ENCODE measurements around the gene ITCH.
"Not testable (repeated sequence)": the region's sequence is repeated elsewhere in the genome, so short reads cannot be mapped to it uniquely, and the experiment has no call there.

Gene ITCH

GRCh38 chr20:34472246-34472925, 109.3 kb downstream of the ITCH start:
- no peak for DNase-seq

GRCh38 chr20:34473262-34473883, 110.3 kb downstream of the ITCH start:
- peak; percentile 5 to 19 for DNase-seq

DNA sequence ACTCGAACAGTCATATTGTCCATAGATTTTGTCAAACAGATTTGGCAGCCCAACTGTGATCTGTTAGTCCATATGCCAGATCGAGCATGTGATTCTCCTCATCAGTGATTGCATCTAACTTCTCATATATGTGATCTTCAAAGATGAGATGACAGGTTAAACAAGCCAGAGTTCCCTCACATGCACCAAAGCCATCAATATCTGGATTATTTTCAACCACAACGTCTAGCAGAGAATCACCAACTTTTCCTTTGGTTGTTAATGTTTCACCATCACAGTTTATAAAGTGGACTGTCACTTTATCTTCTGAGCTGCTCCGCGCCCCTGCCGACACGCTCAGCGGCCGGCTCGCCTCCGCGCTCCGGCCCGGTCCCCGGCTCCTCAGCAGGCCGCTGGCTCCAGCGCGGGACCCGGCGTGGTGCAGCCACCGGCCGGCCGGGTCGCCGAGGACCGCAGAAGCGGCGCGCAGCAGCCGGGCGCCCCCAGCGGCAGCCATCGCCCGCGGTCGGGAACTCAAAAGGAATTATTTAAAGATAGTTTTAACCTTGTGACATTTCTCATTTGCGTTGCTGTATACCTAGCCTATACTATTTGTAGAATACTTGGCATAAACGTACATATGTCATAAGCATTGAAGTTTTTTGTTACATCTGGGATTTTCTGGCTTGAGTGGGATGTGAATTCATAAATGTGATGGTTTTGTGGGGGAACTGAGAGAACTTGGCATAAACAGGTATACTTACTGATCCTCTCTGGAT, 113.1 kb downstream of the ITCH start:
- DNase-seq, result peak; percentile 3 to 35

DNA sequence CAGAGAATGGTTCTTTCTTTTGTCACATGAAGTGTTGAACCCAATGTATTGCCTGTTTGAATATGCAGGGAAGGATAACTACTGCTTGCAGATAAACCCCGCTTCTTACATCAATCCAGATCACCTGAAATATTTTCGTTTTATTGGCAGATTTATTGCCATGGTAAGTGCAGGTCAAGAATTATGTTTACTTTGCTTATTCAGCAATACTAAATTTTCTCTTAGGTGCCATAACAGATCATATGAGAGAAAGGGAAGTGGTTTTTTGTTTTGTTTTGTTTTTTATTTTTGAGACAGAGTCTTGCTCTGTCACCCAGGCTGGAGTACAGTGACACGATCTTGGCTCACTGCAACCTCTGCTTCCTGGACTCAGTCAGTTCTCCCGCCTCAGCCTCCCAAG, 116.6 kb downstream of the ITCH start:
- no peak for DNase-seq

DNA sequence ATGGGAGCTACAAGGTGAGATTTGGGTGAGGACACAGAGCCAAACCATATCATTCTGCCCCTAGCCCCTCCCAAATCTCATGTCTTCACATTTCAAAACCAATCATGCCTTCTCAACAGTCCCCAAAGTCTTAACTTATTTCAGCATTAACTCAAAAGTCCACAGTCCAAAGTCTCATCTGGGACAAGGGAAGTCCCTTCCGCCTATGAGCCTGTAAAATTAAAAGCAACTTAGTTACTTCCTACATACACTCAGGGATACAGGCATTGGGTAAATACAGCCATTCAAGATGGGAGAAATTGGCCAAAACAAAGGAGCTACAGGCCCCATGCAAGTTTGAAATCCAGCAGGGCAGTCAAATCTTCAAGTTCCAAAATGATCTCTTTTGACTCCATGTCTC, 119.1 kb downstream of the ITCH start:
- DNase-seq, result not testable (repeated sequence)

GRCh38 chr20:34483585-34484220, 120.6 kb downstream of the ITCH start:
- not testable (repeated sequence) for DNase-seq

DNA sequence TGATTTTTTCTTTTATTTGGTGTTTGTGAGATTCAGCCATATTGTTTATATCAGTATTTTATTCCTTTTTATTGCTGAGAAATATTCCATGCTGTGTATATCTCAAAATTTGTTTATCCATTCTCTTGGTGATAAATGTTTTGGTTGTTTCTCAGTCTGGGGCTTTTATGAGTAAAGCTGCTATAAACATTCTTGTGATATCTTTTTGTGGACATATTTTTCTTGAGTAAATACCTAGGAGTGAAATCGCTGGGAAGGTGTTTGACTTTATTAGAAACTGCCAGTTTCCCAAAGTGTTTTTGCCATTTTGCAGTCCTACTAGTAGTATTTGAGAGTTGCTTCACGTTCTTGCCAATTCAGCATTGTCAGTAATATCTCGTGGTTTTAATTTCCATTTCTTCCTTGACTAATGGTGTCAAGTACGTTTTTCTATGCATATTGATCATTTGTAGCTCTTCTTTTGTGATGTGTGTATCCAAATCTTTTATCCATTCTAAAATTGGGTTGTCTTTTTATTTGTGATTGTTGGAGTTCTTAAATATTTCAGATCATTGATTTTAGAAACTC, 122.1 kb downstream of the ITCH start:
- DNase-seq, result no peak

- no peak for DNase-seq
These were observed 128.3 kb downstream of the ITCH start for GRCh38 chr20:34491226-34491931.

DNA sequence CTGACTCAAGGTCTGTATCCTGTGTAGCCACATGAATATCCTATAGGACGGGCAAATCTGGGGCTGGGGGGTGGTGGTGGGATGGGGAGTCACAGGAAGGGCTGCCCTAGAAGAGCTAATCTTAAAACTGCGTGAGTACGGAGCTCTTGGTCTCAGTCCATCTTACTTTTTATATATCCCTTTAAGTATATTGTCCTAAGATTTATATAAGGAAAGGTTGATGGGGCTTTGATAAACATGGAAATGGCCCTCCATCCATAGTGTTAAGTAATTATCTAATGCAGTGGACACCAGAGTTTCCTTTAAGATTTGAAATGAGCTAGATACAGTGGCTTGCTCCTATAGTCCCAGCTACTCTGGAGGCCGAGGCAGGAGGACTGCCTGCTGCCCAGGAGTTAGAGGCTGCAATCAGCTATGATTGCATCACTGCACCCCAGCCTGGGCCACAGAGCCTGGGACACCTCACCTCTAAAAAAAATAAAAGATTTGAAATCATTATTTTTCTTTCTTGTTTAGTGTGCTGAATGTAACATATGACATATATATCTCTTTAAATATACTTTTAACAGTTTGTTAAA, 128.9 kb downstream of the ITCH start:
- no peak for DNase-seq

GRCh38 chr20:34493646-34494045, 130.6 kb downstream of the ITCH start:
- DNase-seq, result no peak

DNA sequence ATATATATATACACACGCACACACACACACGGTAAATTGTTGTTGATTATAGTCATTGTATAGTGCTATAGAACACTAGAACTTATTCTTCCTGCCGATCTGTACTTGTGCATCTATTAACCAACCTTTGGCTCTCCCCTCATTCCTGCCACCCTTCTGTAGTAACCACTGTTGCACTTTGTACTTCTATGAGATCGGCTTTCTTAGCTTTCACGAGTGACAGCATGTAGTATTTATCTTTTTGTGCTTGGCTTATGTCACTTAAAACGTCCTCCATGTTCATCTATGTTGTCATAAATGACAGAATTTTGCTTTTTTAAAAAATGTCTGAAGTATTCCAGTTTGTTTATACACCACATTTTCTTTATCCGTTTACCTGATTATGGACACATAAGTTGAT, 132.2 kb downstream of the ITCH start:
- DNase-seq, result no peak

DNA sequence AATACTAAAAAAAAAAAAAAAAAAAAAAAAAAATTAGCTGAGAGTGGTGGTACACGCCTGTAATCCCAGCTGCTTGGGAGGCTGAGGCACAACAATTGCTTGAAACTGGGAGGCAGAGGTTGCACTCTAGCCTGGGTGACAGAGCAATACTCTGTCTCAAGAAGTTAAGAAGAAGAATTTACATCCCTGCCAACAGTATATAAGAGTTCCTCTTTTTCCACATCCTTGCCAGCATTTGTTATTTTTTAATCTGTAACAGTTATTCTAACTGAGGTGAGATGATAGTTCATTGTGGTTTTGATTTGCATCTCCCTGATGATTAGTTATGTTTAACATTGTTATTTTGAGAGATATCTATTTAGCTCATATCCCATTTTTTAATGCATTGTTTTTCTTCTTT, 132.8 kb downstream of the ITCH start:
- no peak for DNase-seq

DNA sequence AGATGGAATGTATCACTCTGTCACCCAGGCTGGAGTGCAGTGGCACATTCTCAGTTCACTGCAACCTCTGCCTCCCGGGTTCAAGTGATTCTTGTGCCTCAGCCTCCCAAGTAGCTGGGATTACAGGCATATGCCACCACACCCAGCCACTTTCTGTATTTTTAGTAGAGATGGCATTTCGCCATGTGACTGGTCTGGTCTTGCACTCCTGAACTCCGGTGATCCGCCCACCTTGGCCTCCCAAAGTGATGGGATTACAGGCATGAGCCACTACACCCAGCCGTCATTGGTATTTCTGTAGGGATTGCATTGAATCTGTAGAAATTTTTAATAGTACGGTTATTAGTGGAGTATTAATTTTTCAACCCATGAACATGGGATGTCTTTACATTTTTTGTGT, 134.5 kb downstream of the ITCH start:
- DNase-seq, result not testable (repeated sequence)

DNA sequence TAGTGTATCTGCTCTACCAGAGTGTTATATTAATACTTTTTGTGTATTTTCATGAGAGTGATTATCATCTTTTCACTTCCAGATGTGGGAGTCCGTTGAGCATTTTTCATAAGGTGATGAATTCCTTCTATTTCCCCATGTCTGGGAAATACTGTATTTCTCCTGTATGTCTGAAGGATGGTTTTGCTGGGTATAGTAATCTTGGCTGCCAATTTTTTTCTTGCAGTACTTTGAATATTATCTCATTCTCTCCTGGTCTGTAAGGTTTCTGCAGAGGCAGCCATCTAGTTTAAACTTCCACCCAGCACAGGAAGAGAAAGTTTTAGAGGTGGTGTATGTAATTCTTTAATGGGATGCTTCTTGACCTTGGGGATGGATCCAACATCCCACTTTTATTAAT, 137.8 kb downstream of the ITCH start:
- no peak for DNase-seq

DNA sequence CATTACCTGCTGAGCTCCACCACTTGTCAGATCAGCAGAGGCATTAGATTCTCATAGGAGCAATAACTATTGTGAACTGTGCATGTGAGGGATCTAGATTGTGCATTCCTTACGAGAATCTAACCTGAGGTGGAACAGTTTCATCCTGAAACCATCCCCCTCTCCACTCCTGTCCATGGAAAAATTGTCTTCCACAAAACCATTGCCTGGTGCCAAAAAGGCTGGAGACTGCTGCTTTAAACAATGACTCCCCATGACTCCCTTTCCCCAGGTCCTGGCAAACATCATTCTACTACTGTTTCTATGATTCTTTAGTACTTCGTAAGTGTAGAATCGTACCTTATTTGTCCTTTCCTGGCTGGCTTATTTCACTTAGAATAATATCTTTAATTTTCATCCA, 143.4 kb downstream of the ITCH start:
- DNase-seq, result no peak

DNA sequence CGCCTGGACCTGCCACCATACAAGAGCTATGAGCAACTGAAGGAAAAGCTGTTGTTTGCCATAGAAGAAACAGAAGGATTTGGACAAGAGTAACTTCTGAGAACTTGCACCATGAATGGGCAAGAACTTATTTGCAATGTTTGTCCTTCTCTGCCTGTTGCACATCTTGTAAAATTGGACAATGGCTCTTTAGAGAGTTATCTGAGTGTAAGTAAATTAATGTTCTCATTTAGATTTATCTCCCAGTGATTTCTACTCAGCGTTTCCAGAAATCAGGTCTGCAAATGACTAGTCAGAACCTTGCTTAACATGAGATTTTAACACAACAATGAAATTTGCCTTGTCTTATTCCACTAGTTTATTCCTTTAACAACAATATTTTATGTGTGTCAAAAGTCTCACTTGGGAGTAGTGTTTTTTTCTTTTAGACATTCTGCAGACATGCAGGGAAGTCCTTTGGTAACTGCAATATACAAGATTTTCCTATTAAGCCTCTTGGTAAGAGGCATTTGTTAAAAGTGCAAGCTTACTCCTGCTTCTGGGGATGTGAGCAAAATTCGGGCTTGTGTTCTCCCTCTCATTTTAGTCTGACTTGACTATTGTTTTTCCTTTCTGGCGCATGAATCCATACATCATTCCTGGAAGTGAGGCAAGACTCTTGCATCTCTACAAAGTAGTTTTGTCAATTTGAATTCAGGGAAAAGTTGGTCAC, 144.8 kb downstream of the ITCH start:
- DNase-seq, result no peak

GRCh38 chr20:34510575-34510974, 147.5 kb downstream of the ITCH start:
- no peak for DNase-seq

DNA sequence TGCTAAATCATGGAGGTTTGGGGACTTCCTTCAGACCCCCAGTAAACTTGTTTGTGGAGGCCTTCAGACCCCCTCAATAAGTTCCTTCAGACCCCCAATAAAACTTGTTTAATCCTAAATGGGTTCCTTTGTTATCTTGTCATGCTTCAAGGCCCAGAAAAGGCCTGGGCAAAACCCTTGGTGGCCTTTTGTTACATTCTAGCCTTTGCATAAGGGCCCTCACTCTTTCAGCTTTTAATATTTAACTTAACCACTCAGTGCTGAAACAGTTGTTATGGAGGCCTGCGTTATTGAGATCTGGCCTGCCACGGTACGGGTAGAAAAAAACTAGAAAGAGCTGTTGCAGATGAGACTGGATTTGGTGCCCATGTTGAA, 148.8 kb downstream of the ITCH start:
- DNase-seq, result no peak

GRCh38 chr20:34512266-34512954, 149.3 kb downstream of the ITCH start:
- DNase-seq, result no peak

DNA sequence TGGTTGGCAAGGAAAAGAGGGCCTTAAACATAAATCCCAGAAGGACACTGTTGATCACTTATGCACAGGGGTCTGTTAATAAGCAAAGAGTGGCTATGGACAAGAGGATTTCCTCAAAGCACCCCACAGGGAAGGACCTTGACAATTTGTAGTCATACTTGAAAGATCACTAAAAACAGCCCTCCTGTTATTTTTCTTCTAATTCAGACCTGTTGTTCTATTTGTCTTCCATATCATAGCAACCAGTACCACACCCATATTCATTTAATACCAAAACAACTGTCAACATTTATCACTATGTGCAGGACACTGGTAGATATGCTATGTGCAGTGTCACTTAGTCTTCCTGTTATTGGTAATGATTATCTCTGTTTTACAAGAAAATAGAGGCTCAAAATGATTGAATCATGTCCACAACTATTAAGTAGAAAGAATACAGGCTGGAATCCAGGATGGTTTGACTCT, 149.9 kb downstream of the ITCH start:
- DNase-seq, result no peak

DNA sequence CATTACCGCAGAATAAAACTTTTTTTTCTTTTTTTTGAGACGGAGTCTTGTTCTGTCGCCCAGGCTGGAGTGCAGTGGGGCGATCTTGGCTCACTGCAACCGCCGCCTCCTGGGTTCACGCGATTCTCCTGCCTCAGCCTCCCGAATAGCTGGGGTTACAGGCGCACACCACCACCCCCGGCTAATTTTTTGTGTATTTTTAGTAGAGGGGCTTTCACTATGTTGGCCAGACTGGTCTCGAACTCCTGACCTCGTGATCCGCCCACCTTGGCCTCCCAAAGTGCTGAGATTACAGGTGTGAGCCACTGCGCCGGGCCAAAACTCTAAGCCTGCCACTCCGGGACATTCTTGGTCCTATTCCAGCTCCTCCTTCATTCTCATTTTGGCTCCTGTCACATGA, 151.0 kb downstream of the ITCH start:
- DNase-seq, result not testable (repeated sequence)

Measured in stimulated activated CD4-positive, alpha-beta T cell treated with anti-CD3 and anti-CD28 coated beads, Interleukin-4, amount 100 ng/mL, for 4 hours (primary cell).